SK-N-SH (cell line): ENCODE data around the gene BTBD16.

Experiments
- CTCF ChIP-seq: fragments of 200-600 bp; sonication (generic); IDR thresholded peaks from 2 replicates; pipeline ENCODE4 v1.6.1; 2017; ENCODE audit warnings: antibody characterized with exemption, mild to moderate bottlenecking, moderate library complexity
- EP300 ChIP-seq, 2 experiments: IDR thresholded peaks; 2 replicates each; pipeline versions ENCODE4 v1.4.0 to v1.6.1; 2012; ENCODE audit warnings: borderline replicate concordance in 1 of 2, low read depth in 1 of 2, low read length in 1 of 2
- EZH2phosphoT487 ChIP-seq: fragments of 200-600 bp; sonication (generic); IDR thresholded peaks from 2 replicates; pipeline ENCODE4 v1.6.1; 2017; ENCODE audit warnings: low read depth, mixed run types, mild to moderate bottlenecking, antibody characterized with exemption, moderate library complexity, borderline replicate concordance
- FOXJ3 ChIP-seq: sonication (generic); formaldehyde crosslinking; IDR thresholded peaks from 2 replicates; pipeline ENCODE4 v1.5.1; 2020; ENCODE audit warnings: mild to moderate bottlenecking, missing genetic modification reagents
- GABPA ChIP-seq: IDR thresholded peaks from 2 replicates; pipeline ENCODE4 v1.4.0; 2012; ENCODE audit warnings: low read depth, mild to moderate bottlenecking
- MEF2A ChIP-seq: IDR thresholded peaks from 2 replicates; pipeline ENCODE4 v1.4.0; 2012; ENCODE audit warnings: low read depth, borderline replicate concordance
- NRF1 ChIP-seq: IDR thresholded peaks from 2 replicates; pipeline ENCODE4 v1.6.1; 2012; ENCODE audit warnings: low read depth, mild to moderate bottlenecking, low read length
- PBX3 ChIP-seq: IDR thresholded peaks from 2 replicates; pipeline ENCODE4; 2012
- REST ChIP-seq: IDR thresholded peaks from 2 replicates; pipeline ENCODE4 v1.6.1; 2012; ENCODE audit warnings: mild to moderate bottlenecking, low read depth, low read length, moderate library complexity
- RFX5 ChIP-seq: IDR thresholded peaks from 2 replicates; pipeline ENCODE4 v1.6.1; 2012; ENCODE audit warnings: mild to moderate bottlenecking, improper control_type of control experiment, low read length
- SIN3A ChIP-seq: IDR thresholded peaks from 2 replicates; pipeline ENCODE4 v1.6.1; 2012; ENCODE audit warnings: low read depth, mild to moderate bottlenecking, low read length, moderate library complexity, borderline replicate concordance
- SMC3 ChIP-seq: IDR thresholded peaks from 2 replicates; pipeline ENCODE4 v1.6.1; 2012; ENCODE audit warnings: low read depth, low read length, improper control_type of control experiment
- TEAD4 ChIP-seq: IDR thresholded peaks from 2 replicates; pipeline ENCODE4 v1.4.0; 2012; ENCODE audit warnings: mild to moderate bottlenecking, borderline replicate concordance; ENCODE audit not compliant: insufficient read depth
- USF1 ChIP-seq: IDR thresholded peaks from 2 replicates; pipeline ENCODE4 v1.4.0; 2012; ENCODE audit warnings: low read depth, borderline replicate concordance

- TF ChIP-seq RFX5: no peak
- no peak for TF ChIP-seq GABPA
- no peak for TF ChIP-seq MEF2A
- no peak for TF ChIP-seq SMC3
- no peak for TF ChIP-seq SIN3A
- TF ChIP-seq PBX3: no peak
- TF ChIP-seq CTCF: no peak
- no peak for TF ChIP-seq TEAD4
- TF ChIP-seq REST: no peak
- TF ChIP-seq NRF1: no peak
- TF ChIP-seq EP300 (IDR thresholded peaks at IDR 0.05; ENCODE audit: borderline replicate concordance in 1 of 2, low read depth in 1 of 2, low read length in 1 of 2): no peak
- no peak for TF ChIP-seq FOXJ3 (CRISPR knock-in tag)
- TF ChIP-seq USF1: no peak
- no peak for TF ChIP-seq EZH2phosphoT487
These were observed 65.2 kb downstream of the BTBD16 start for GRCh38 chr10:122336332-122336731.
